ENCODE measurements around the gene LRRFIP1.

The LRRFIP1 gene

GRCh38 chr2:237639836-237640220 is 12.4 kb downstream of the LRRFIP1 start:
- TF ChIP-seq USF1 (IDR thresholded peaks at IDR 0.05) (no peak), RAD21 (IDR thresholded peaks at IDR 0.05; ENCODE audit: low read depth) (no peak), CEBPB (IDR thresholded peaks at IDR 0.05) (no peak), FOXM1 (IDR thresholded peaks at IDR 0.05; ENCODE audit: borderline replicate concordance, low read depth) (no peak), MAX (IDR thresholded peaks at IDR 0.05) (no peak), CREB1 (IDR thresholded peaks at IDR 0.05; ENCODE audit: low read depth) (no peak), EP300 (IDR thresholded peaks at IDR 0.05; ENCODE audit: borderline replicate concordance) (no peak), ZBTB7A (IDR thresholded peaks at IDR 0.05; ENCODE audit: low read depth) (no peak), YY1 (IDR thresholded peaks at IDR 0.05; ENCODE audit: low read depth) (no peak), TAF1 (IDR thresholded peaks at IDR 0.05; ENCODE audit: low read depth) (no peak), EGR1 (IDR thresholded peaks at IDR 0.05) (no peak)

- TF ChIP-seq ZBTB7A (IDR thresholded peaks at IDR 0.05; ENCODE audit: low read depth): no peak
- no peak for TF ChIP-seq REST (IDR thresholded peaks at IDR 0.05; ENCODE audit: low read depth)
These were observed 13.2 kb downstream of the LRRFIP1 start for GRCh38 chr2:237640493-237640998.

GRCh38 chr2:237642038-237642734 is 14.8 kb downstream of the LRRFIP1 start:
- no peak for TF ChIP-seq RAD21 (IDR thresholded peaks at IDR 0.05; ENCODE audit: low read depth)
- TF ChIP-seq USF1 (IDR thresholded peaks at IDR 0.05): no peak
- TF ChIP-seq CEBPB (IDR thresholded peaks at IDR 0.05): peak; percentile 22; the same call in 1 of the 2 replicates

GRCh38 chr2:237643066-237643465 is 15.7 kb downstream of the LRRFIP1 start:
- TF ChIP-seq YY1 (IDR thresholded peaks at IDR 0.05; ENCODE audit: low read depth) (no peak), EGR1 (IDR thresholded peaks at IDR 0.05) (no peak), CEBPB (IDR thresholded peaks at IDR 0.05) (no peak), NFIC (IDR thresholded peaks at IDR 0.05) (no peak), TAF1 (IDR thresholded peaks at IDR 0.05; ENCODE audit: low read depth) (no peak), TCF12 (IDR thresholded peaks at IDR 0.05; ENCODE audit: low read depth) (no peak), USF1 (IDR thresholded peaks at IDR 0.05) (no peak), CREB1 (IDR thresholded peaks at IDR 0.05; ENCODE audit: low read depth) (no peak), REST (IDR thresholded peaks at IDR 0.05; ENCODE audit: low read depth) (no peak)

GRCh38 chr2:237643582-237644380 is 16.4 kb downstream of the LRRFIP1 start:
- TF ChIP-seq NFIC (IDR thresholded peaks at IDR 0.05) (no peak), CREB1 (IDR thresholded peaks at IDR 0.05; ENCODE audit: low read depth) (no peak), USF1 (IDR thresholded peaks at IDR 0.05) (no peak), TEAD4 (IDR thresholded peaks at IDR 0.05) (no peak), EP300 (IDR thresholded peaks at IDR 0.05; ENCODE audit: borderline replicate concordance) (no peak), TAF1 (IDR thresholded peaks at IDR 0.05; ENCODE audit: low read depth) (no peak), MAX (IDR thresholded peaks at IDR 0.05) (no peak), REST (IDR thresholded peaks at IDR 0.05; ENCODE audit: low read depth) (no peak), RAD21 (IDR thresholded peaks at IDR 0.05; ENCODE audit: low read depth) (no peak), ZBTB7A (IDR thresholded peaks at IDR 0.05; ENCODE audit: low read depth) (no peak), EGR1 (IDR thresholded peaks at IDR 0.05) (no peak), FOXM1 (IDR thresholded peaks at IDR 0.05; ENCODE audit: borderline replicate concordance, low read depth) (no peak), CEBPB (IDR thresholded peaks at IDR 0.05) (no peak), YY1 (IDR thresholded peaks at IDR 0.05; ENCODE audit: low read depth) (no peak), TCF12 (IDR thresholded peaks at IDR 0.05; ENCODE audit: low read depth) (no peak)
